HFFc6 (cell line): ENCODE results near the gene GPATCH4. TPM values are rescaled to one million over a fixed set of nuclear protein-coding genes. Genes with fewer than 3 reads are reported as not detected.

Source experiments
- DNase-seq: peaks from one replicate; pipeline ENCODE4 v3.0.0-alpha.2; 2018
- H3K27ac Mint-ChIP-seq: 2 replicates; pipeline ENCODE4 v1.8.0; 2020; ENCODE audit warnings: mild to moderate bottlenecking, mixed read lengths
- H3K27me3 Mint-ChIP-seq: 2 replicates; pipeline ENCODE4 v1.8.0; 2021; ENCODE audit warnings: mild to moderate bottlenecking, moderate library complexity, mixed read lengths; ENCODE audit not compliant: insufficient read depth
- H3K36me3 Mint-ChIP-seq: 2 replicates; pipeline ENCODE4 v1.8.0; 2021; ENCODE audit warnings: low read depth, mixed read lengths
- H3K4me1 Mint-ChIP-seq: 2 replicates; pipeline ENCODE4 v1.8.0; 2020; ENCODE audit warnings: low read depth, mixed read lengths
- H3K4me3 Mint-ChIP-seq: 2 replicates; pipeline ENCODE4 v1.8.0; 2020; ENCODE audit warnings: mild to moderate bottlenecking, moderate library complexity, mixed read lengths
- H3K9me3 Mint-ChIP-seq: 2 replicates; pipeline ENCODE4 v1.8.0; 2020; ENCODE audit warnings: mild to moderate bottlenecking, mixed read lengths
- CTCF ChIP-seq: fragments of 200-600 bp; sonication (generic); IDR thresholded peaks from 2 replicates; pipeline ENCODE4 v1.5.0; 2021; ENCODE audit warnings: antibody characterized with exemption, mild to moderate bottlenecking
- total RNA-seq, 6 experiments: library from RNA; stranded (reverse); fragmentation: NEBNext Ultra II Directional; extraction: Animal tissue kit (Norgen Biotek cat#: 25700); gene quantifications; 2 replicates in 1 of 6; 3 replicates in 5 of 6; pipeline ENCODE4 v1.2.3, GENCODE V29; 2021

The GPATCH4 gene
- total RNA-seq, 6 experiments from 2014 or later = 25.0 to 35.8 (median 32.7) TPM

- H3K27me3 Mint-ChIP-seq = peaks cover 74% of the 10 kb centered on the region
- peaks cover 7% of the 10 kb centered on the region; the same call in 1 of the 2 replicates for H3K4me1 Mint-ChIP-seq
- no peaks in the 10 kb centered on the region for H3K36me3 Mint-ChIP-seq
- H3K27ac Mint-ChIP-seq = no peak overlapping the region
- DNase-seq = no peak
- H3K9me3 Mint-ChIP-seq = no peaks in the 10 kb centered on the region
- H3K4me3 Mint-ChIP-seq = no peak overlapping the region
- no peak for TF ChIP-seq CTCF
Measured at GRCh38 chr1:156643049-156643777, 41.9 kb upstream of the GPATCH4 start.

- H3K4me3 Mint-ChIP-seq = no peak overlapping the region
- H3K27ac Mint-ChIP-seq = no peak overlapping the region
- DNase-seq = no peak
- H3K4me1 Mint-ChIP-seq = peaks cover 7% of the 10 kb centered on the region; the same call in 1 of the 2 replicates
- H3K36me3 Mint-ChIP-seq = no peaks in the 10 kb centered on the region
- no peaks in the 10 kb centered on the region for H3K9me3 Mint-ChIP-seq
- peaks cover 67% of the 10 kb centered on the region for H3K27me3 Mint-ChIP-seq
- no peak for TF ChIP-seq CTCF
Measured at GRCh38 chr1:156642265-156643048, 41.2 kb upstream of the GPATCH4 start.

- Mint-ChIP-seq H3K4me3 (no peak within 1 kb of the TSS), H3K36me3 (no peaks in the 10 kb centered on the region), H3K27ac (no peak within 1 kb of the TSS), H3K27me3 (peaks cover 68% of the 10 kb centered on the region), H3K4me1 (peaks cover 7% of the 10 kb centered on the region; the same call in 1 of the 2 replicates), H3K9me3 (no peaks in the 10 kb centered on the region)
- DNase-seq = no peak
- no peak for TF ChIP-seq CTCF
Measured at GRCh38 chr1:156641761-156642264, 40.5 kb upstream of the GPATCH4 start, which contains the start of gene BCAN. TSS of gene BCAN (plus strand) at chr1:156642117. CDS start at chr1:156646055, 3,938 bp downstream.

GRCh38 chr1:156640842-156641706 is 39.8 kb upstream of the GPATCH4 start:
- no peak overlapping the region for H3K4me3 Mint-ChIP-seq
- H3K9me3 Mint-ChIP-seq = no peaks in the 10 kb centered on the region
- H3K27ac Mint-ChIP-seq = no peak overlapping the region
- no peak for TF ChIP-seq CTCF
- H3K4me1 Mint-ChIP-seq = peaks cover 7% of the 10 kb centered on the region; the same call in 1 of the 2 replicates
- H3K27me3 Mint-ChIP-seq = peaks cover 66% of the 10 kb centered on the region
- DNase-seq = no peak
- no peaks in the 10 kb centered on the region for H3K36me3 Mint-ChIP-seq

GRCh38 chr1:156639601-156640101 is 38.4 kb upstream of the GPATCH4 start:
- H3K36me3 Mint-ChIP-seq = no peaks in the 10 kb centered on the region
- peaks cover 62% of the 10 kb centered on the region for H3K27me3 Mint-ChIP-seq
- no peaks in the 10 kb centered on the region for H3K9me3 Mint-ChIP-seq
- no peak overlapping the region for H3K27ac Mint-ChIP-seq
- peaks cover 7% of the 10 kb centered on the region; the same call in 1 of the 2 replicates for H3K4me1 Mint-ChIP-seq
- TF ChIP-seq CTCF = no peak
- peak; percentile 36 for DNase-seq
- no peak overlapping the region for H3K4me3 Mint-ChIP-seq
